ENCODE measurements around the gene TTLL5. TPM values are rescaled to one million over a fixed set of nuclear protein-coding genes. Genes with fewer than 3 reads are reported as not detected.

The TTLL5 gene
- total and polyA plus RNA-seq, 7 donors: 4.8 to 36.6 (median 17.9) TPM

DNA sequence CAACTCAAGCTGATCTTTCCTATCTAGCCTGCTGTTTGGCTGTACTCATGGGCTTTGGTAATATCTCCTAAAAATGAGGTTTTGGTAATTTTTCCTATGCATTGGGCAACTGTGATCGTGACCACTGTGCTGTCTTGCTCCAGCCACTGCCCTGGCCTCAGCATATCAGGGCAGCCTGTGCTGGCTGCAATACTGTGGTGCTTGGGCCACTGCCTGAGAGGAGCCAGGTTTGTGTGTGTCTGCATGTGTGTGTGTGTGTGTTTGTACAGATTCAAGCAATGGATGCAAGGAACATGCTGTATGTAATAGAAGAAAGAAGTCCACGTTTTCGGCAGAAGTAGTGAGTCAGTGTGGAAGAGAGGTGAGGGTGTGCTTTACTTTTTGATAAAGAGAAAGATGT, 13.4 kb upstream of the TTLL5 start:
- H3K4me3 ChIP-seq: no peak overlapping the region
- intact Hi-C loops (cut with DNase I): no loop called here
- H3K9me3 ChIP-seq: no peaks in the 10 kb centered on the region
- no peak for DNase-seq
- H3K36me3 ChIP-seq: peaks cover 14 to 35% (median 19%) of the 10 kb centered on the region in 4 donors
- peaks cover 0 to 8% (median 4%) of the 10 kb centered on the region in 4 donors for H3K4me1 ChIP-seq
- H3K27me3 ChIP-seq: no peaks in the 10 kb centered on the region
- WGBS, 2 donors: 85 to 90% methylated on average over 3 of the region's 3 CpGs
- peak overlapping the region in 1 of 4 donors; percentile 40 for H3K27ac ChIP-seq
- TF ChIP-seq POLR2A (IDR thresholded peaks at IDR 0.05) (no peak), POLR2AphosphoS5 (IDR thresholded peaks at IDR 0.05) (no peak), EP300 (IDR thresholded peaks at IDR 0.05) (no peak)
- TF ChIP-seq, protein P1, sequence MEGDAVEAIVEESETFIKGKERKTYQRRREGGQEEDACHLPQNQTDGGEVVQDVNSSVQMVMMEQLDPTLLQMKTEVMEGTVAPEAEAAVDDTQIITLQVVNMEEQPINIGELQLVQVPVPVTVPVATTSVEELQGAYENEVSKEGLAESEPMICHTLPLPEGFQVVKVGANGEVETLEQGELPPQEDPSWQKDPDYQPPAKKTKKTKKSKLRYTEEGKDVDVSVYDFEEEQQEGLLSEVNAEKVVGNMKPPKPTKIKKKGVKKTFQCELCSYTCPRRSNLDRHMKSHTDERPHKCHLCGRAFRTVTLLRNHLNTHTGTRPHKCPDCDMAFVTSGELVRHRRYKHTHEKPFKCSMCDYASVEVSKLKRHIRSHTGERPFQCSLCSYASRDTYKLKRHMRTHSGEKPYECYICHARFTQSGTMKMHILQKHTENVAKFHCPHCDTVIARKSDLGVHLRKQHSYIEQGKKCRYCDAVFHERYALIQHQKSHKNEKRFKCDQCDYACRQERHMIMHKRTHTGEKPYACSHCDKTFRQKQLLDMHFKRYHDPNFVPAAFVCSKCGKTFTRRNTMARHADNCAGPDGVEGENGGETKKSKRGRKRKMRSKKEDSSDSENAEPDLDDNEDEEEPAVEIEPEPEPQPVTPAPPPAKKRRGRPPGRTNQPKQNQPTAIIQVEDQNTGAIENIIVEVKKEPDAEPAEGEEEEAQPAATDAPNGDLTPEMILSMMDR (IDR thresholded peaks at IDR 0.05): no peak

DNA sequence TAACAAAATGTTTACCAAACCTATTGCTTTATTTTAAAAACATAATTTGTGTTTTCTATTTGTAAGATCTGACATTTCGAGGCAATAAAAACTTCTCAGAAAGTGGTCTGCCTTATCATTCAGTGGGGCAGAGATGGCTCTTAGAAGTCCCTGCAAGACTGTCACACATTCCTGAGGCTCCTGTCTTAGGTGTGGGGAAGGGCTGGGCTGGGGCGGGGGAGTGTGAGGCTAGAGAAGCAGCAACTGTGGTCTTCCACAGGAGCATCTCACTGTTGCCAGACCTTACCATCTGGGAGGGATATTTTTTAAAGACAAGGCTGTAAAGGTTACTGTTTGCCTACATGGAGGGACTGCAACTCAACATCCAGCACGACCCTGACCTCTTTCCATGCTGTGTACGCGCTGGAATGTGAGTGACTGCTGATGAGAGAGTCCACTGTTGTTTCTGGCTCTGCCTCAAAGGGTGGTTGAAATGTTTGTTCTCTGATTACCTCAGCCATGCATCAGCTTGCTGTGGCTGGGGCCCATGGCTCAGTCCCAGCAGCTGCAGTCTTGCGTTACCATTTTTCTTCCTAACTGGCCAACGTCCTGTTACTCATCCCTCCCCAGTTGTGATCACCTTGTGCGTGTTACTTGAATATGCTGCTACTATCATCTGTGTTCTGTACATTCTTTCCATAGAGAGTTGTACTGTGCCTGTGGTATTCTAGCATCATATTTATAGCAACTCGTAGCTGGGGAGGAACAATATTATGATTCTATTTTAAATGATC, 12.8 kb upstream of the TTLL5 start:
- 71 to 85% methylated on average over 9 of the region's 9 CpGs for WGBS, 2 donors
- Histone ChIP-seq H3K36me3 (peaks cover 14 to 39% (median 19%) of the 10 kb centered on the region in 4 donors), H3K27me3 (no peaks in the 10 kb centered on the region), H3K4me3 (no peak overlapping the region), H3K9me3 (no peaks in the 10 kb centered on the region), H3K4me1 (peaks cover 0 to 8% (median 4%) of the 10 kb centered on the region in 4 donors), H3K27ac (peak overlapping the region in 3 of 4 donors; percentile 3 to 40 (median 21))
- intact Hi-C loops (cut with DNase I): no loop called here
- peak; percentile 68 for DNase-seq
- TF ChIP-seq EP300 (IDR thresholded peaks at IDR 0.05): no peak
- no peak for TF ChIP-seq POLR2A (IDR thresholded peaks at IDR 0.05)
- TF ChIP-seq, protein P1 (IDR thresholded peaks at IDR 0.05): no peak
- TF ChIP-seq POLR2AphosphoS5 (IDR thresholded peaks at IDR 0.05): no peak

DNA sequence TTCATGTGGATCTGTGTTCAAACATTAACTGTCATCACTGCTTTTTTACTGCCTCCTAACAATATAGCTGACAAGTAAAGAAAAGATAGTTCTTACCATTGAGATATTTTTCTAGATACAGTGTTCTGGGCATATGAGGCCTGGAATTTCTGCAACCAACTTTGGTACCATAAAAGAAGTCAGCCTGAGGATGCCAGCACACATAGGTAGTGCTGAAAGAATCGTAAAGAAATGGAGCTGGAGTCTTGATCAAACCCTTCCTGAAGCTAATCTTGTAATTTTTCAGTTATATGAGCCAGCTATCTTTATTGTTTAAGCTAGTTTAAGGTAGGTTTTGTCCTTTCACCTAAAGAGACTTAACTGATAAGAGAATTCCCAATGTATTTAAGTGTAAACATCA, 11.7 kb upstream of the TTLL5 start:
- Histone ChIP-seq H3K9me3 (no peaks in the 10 kb centered on the region), H3K27me3 (no peaks in the 10 kb centered on the region), H3K4me3 (no peak overlapping the region), H3K36me3 (peaks cover 14 to 42% (median 19%) of the 10 kb centered on the region in 4 donors), H3K27ac (no peak overlapping the region), H3K4me1 (peaks cover 0 to 11% (median 4%) of the 10 kb centered on the region in 4 donors)
- TF ChIP-seq, protein P1 (IDR thresholded peaks at IDR 0.05): no peak
- TF ChIP-seq POLR2AphosphoS5 (IDR thresholded peaks at IDR 0.05): no peak
- no peak for TF ChIP-seq EP300 (IDR thresholded peaks at IDR 0.05)
- 71 to 94% methylated on average over 1 of the region's 1 CpG for WGBS, 2 donors
- intact Hi-C loops (cut with DNase I): no loop called here
- no peak for DNase-seq

DNA sequence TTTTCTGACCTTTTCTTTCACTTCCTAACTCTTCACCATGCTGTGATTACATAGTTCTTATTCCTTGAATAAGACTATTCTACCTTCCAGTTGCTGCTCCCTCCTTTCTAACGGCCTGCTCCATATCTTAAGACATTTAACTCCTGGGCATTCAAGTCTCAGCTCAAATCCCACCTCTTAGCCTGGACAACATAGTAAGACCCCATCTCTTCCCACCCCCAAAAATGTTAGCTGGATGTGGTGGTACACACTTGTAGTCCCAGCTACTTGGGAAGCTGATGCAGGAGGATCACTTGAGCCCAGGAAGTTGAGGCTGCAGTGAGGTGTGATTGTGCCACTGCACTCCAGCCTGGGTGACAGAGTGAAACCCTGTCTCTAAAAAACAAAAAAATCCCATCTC, 11.3 kb upstream of the TTLL5 start:
- Histone ChIP-seq H3K36me3 (peaks cover 14 to 46% (median 19%) of the 10 kb centered on the region in 4 donors), H3K9me3 (no peaks in the 10 kb centered on the region), H3K4me3 (no peak overlapping the region), H3K27me3 (no peaks in the 10 kb centered on the region), H3K27ac (no peak overlapping the region), H3K4me1 (peaks cover 0 to 11% (median 4%) of the 10 kb centered on the region in 4 donors)
- no peak for DNase-seq
- intact Hi-C loops (cut with DNase I): loop anchor here (10.0 kb wide), 1 partner anchor 335 kb away; no protein-coding TSS in a partner anchor
- TF ChIP-seq POLR2AphosphoS5 (IDR thresholded peaks at IDR 0.05) (no peak), EP300 (IDR thresholded peaks at IDR 0.05) (no peak), POLR2A (IDR thresholded peaks at IDR 0.05) (no peak)
- TF ChIP-seq, protein P1 (IDR thresholded peaks at IDR 0.05): no peak
- WGBS, 2 donors: 94 to 95% methylated on average over 1 of the region's 1 CpG
